ENCODE data around the gene RSRP1. TPM values are rescaled to one million over a fixed set of nuclear protein-coding genes. Genes with fewer than 3 reads are reported as not detected.
"Not testable (repeated sequence)": the region's sequence is repeated elsewhere in the genome, so short reads cannot be mapped to it uniquely, and the experiment has no call there.

Gene RSRP1, protein sequence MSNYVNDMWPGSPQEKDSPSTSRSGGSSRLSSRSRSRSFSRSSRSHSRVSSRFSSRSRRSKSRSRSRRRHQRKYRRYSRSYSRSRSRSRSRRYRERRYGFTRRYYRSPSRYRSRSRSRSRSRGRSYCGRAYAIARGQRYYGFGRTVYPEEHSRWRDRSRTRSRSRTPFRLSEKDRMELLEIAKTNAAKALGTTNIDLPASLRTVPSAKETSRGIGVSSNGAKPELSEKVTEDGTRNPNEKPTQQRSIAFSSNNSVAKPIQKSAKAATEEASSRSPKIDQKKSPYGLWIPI
- 125 TPM for polyA plus RNA-seq (2012; ENCODE audit: low read depth, missing spikeins)

DNA sequence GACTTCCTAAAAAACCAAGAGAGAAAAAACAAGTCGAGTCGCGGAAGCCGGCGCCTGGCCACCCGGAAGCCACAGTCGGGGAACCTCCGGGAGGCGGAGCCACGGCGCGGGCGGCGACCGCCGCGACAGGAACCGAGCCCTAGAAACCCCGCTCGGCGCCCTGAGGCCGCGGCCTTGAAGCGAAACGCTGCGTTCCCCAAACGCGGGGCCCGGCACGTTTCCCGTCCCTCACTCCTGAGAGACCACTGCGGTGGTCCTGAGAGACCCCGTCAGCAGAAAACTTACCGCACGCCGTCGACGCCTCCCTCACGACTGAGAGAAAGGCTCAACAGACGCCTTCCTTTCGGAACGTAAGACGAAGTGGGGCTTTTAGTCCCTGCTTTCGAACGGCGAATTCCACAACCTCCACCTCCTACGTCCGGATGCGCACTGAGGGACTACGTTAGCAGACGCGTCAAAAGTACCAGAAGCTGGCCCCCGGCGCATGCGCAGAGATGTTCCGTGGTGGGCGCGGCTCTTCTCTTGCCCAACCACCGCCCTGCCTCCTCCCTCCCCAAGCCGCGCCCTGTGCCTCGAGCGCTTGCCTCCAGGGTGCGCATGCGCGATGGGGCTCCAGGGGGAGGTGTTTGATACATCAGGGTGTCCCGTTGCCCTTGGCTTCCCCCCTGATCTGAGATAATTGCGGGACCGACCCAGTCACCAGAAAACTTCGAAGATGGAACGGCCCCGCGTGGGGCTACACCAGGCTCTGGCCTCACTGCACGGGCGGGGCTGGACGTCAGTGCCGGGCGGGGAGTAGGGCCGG lies at the start of gene RSRP1:
RSRP1 (minus strand) TSS at position 431 of the 805 bp plus-strand sequence. CDS start 491 bp downstream, outside the sequence.
- peak; percentile 97 for FAIRE-seq
- TF ChIP-seq POU2F2 (IDR thresholded peaks at IDR 0.05; ENCODE audit: low read depth, low read length) (peak; percentile 98), PAX5 (IDR thresholded peaks at IDR 0.05; ENCODE audit: insufficient read depth, low read length, severe bottlenecking) (no peak), POLR2AphosphoS5 (IDR thresholded peaks at IDR 0.05; ENCODE audit: low read depth, low read length) (peak; percentile 100), TAF1 (IDR thresholded peaks at IDR 0.05; ENCODE audit: low read depth, low read length) (peak; percentile 99), POLR2A (IDR thresholded peaks at IDR 0.05; ENCODE audit: low read depth, low read length) (peak; percentile 100), SPI1 (IDR thresholded peaks at IDR 0.05; ENCODE audit: low read depth, low read length) (peak; percentile 50)
- DNase-seq (ENCODE audit: insufficient read length, low spot score) = peak; percentile 100

DNA sequence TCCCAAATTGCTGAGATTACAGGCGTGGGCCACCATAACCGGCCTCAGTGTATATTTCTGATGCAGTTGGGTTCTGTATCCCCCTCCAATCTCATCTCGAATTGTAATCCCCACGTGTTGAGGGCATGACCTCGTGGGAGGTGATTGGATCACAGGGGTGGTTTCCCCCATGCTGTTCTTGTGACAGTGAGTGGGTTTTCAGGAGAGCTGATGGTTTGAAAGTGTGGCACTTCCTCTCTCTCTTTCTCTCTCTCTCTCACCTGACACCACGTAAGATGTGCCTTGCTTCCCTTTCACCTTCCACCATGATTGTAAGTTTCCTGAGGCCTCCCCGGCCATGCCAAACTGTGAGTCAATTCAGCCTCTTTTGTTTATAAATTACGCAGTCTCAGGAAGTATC lies 49.2 kb upstream of the RSRP1 start:
- FAIRE-seq; DNase-seq (ENCODE audit: insufficient read length, low spot score): not testable (repeated sequence)

DNA sequence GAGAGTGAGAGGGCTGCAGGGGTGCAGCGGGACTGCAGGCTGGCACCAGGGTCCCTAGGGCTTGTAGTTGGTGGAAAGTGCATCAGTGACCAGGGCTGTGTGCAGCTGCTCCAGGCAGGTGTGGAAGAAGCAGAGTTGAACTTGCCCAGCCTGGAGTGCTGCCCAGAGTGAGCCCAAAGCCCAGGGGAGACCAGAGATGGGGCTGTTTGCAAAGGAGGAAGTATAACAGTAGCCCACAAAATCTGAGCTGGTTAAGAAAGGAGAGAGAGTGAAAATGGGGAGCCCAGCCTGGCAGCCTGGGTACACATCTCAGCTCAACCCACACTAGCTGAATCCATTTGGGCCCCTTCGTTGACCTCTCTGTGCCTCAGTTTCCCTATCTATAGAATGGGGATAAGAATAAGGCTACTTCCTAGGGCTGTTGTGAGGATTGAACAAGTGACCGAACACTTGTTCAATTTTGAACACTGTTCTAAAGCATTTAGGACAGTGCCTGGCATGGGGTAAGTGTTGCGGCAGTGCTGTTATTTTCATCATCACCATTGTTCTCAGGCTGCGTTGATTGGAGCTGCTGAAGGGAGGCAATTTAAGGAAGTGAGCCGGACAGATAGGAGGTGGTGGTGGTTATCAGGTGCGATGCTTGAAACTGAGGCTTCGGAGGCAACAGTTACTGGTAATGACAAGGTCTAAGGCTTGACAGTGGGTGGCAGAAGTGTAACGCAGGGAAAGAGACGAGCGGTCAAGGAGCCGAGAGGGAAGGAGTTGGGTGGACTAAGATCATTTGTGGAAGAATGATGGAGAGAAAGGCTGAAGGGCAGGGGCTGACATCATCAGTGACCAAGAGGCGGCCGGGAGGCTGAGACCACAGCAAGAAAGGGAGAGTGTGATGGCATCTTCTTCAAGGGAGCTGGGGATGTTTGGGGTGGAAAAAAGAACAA lies 47.9 kb upstream of the RSRP1 start:
- DNase-seq (ENCODE audit: insufficient read length, low spot score); FAIRE-seq: not testable (repeated sequence)

DNA sequence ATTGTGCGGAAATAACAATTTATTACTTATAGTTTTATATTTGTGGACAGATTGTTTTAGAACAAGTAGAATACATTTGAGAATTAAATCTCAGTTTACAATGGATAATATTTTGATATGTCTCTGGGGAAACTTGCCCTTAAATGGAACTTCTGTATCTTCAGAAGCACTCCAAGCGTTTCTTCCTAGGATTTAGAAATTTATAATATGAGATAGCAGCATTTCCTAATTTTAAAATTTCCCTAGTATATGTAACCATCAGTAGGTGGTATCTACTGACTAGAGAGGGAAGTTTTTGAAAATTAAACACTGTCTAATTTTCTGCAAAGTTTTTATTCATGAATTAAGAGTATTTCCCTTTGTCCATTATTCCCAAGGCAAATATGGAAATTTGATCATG lies 46.2 kb upstream of the RSRP1 start:
- FAIRE-seq; DNase-seq (ENCODE audit: insufficient read length, low spot score): not testable (repeated sequence)

DNA sequence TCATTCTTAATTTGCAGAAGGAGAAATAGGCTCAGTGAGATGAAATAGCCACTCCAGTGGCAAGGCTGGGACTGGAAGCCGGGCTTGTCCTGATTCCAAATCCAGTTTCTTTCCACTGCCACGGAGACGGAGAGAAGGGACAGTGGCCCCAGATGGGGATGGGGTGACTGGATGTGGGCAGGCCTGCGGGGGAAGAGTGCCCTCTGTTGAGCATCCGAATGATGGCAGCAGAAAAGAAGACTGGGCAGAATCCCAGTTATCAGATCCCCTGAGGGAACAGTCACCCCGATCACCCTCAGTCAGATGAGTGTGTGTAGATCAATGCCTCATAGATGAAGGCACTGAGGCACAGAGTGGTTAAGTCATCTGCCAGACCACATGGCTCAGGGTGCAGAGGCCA lies 42.8 kb upstream of the RSRP1 start:
- not testable (repeated sequence) for DNase-seq (ENCODE audit: insufficient read length, low spot score)
- peak; percentile 87 for FAIRE-seq

DNA sequence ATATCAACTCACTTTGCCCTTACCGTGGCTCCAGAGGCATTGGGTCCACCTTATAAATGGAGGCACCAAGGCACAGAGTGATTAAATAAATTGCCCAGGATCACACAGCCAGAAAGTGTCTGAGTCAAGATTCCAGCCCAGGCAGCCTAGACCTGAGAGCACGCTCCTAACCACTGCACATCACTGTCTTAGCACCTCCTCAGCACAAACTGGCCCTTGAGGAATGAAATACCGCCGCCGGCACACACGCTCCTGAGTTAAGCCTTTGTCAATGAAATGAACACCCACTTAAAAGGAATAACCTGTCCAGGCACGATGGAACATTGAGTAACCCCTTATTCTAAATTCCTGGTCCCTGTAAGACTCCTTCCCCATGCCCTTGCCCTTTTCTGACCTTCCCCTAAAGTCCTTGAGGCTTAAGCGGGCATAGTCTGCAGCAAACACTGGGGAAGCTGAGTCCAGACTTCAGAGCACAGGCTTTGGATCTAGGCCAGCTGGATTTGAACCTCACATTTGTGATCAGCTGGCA lies 41.4 kb upstream of the RSRP1 start:
- DNase-seq (ENCODE audit: insufficient read length, low spot score); FAIRE-seq: not testable (repeated sequence)

DNA sequence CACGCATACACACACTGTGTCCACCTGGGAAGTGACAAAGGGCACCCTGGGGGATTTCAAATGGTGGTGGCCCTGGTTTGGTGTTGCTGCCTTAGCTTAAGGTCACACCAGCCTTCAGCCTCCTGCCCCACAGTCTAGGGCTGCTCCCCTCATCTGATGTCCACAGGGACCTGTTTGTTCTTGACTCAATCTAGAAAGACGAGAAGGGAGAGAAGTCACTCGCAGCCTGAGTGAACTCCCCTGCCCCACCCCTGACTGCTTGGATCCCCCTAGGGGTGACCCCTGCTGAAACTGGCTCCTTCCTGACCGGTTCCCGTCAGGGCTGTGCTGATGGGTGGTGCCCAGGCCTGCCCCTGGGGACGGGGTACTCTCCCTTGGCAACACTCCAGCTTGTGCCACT lies 39.9 kb upstream of the RSRP1 start:
- FAIRE-seq = not testable (repeated sequence)

DNA sequence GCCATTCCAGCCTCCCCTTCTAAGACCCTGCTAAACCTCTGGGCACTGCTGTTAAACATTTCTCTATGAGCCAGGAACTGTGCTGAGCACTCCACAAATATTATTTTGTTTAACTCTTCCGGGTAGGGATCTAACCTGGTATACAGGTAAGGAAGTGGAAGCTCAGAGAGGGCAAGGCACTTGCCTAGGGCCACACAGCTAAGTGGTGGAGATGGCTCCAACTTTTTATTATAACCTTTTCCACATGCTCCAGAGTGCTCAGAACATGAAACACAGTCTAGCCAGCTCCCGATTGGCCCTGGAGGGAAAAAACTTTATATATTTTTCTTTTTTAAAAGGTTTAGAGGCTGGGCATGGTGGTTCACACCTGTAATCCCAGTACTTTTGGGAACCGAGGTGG lies 38.6 kb upstream of the RSRP1 start:
- not testable (repeated sequence) for FAIRE-seq; DNase-seq (ENCODE audit: insufficient read length, low spot score)

More for the DNA sequence above, 39.9 kb upstream of the RSRP1 start:
- not testable (repeated sequence) for DNase-seq (ENCODE audit: insufficient read length, low spot score)

DNA sequence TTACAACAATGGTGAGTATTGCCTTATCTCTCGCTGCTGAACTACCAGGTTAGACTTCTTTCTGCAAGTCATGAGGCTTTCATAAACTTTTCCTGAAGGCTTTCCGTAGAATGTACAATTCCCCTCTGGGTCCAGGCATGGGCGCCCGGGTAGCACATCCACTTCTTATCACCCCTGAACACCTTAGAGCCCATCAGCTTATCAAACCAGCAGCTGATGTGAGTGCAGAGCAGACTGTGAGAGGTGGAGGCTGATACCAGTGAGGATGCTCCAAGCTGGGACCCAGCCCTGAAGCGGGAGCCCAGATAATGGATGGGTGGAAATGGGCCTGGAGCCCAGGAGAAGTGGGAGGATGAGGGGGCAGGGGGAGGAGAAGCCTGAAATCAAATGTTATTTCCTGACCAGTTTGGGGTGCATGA lies 32.4 kb upstream of the RSRP1 start:
- not testable (repeated sequence) for DNase-seq (ENCODE audit: insufficient read length, low spot score); FAIRE-seq

DNA sequence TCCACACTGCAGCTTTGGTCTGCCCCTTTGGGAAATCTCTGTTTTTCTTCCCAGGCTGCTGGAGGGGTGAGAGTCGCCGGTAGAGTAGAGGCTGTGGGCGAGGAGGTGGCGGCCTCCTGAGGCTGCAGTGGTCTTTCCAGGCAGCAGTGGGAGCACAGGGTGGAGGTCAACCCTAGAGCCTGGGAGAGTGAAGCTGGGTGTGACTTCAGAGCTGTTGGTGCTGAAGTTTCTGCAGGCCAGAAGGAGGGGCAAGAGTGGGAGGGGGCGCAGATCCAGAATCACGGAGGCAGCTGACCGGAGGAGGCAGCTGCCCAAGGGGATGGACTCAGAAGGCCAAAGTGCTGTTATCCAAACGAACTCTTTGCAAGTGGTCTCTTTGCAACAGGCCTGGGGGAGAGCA lies 31.5 kb upstream of the RSRP1 start:
- not testable (repeated sequence) for DNase-seq (ENCODE audit: insufficient read length, low spot score); FAIRE-seq

DNA sequence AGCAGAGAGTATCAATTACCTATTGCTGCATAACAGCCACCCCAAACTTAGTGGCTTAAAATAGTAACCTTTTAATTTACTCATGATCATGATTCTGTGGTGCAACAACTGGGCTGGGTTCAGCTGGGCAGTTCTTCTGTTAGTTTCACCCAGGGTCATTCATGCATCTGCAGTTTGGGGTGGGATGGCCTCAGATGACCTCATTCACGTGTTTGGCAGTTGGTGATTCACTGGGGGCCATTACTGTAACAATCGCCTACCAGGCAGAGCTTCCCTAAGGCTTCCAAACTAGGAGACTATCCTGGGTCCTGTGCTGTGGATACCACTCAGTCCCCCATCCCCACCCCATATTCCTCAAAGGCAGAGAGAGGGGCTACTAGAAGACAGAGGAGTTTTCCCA lies 31.1 kb upstream of the RSRP1 start:
- not testable (repeated sequence) for FAIRE-seq; DNase-seq (ENCODE audit: insufficient read length, low spot score)

DNA sequence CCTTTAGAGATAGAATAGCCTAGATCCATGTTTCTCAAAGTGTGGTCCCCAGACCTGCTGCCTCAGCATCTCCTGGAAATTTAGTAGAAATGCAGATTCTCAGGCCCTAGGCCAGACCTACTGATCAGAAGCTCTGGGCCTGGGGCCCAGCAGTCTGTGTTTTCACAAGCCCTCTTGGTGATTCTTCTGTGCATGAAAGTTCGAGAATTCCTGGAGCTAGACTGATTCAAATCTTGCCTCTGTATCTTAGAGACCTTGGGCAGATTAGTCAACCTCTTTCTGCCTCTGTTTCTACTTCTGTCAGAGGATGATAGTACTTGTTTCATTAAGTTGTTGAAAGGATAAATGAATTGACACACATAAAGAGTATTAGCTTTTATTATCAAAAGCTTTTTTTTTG lies 30.0 kb upstream of the RSRP1 start:
- DNase-seq (ENCODE audit: insufficient read length, low spot score); FAIRE-seq: not testable (repeated sequence)

DNA sequence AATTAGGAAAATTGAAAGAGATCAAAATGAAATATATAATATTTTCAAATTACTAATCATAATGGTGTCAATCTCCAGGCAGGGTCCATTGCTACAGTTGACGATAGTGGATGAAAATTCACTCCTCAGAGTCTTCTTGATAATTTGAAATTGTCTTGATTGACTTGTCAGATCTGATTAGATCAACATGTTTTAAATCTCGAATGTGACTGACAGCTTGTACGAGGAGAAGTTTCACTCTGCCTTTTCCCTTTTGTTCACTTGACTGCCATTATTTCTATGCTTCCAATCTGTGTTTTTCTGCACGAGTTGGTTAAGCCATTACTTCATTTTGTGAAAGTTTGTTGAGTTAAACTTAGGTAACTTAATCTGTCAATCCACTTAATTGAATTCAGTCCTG lies 28.4 kb upstream of the RSRP1 start:
- not testable (repeated sequence) for FAIRE-seq

DNA sequence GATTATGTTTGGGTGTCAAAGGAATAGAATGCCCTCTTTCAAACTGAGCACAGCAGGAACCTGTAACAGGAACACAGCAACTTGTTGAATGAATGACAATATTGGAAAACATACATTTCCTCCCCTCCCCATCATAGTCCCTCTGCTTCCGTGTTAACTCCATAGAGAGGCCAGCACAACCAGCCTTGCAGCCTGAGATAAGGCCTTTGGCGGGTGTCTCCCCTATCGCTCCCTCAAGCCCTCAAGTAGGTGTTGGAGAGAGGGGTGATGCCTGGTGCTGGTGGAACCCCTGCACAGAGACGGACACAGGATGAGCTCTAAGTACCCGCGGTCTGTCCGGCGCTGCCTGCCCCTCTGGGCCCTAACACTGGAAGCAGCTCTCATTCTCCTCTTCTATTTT lies 25.0 kb upstream of the RSRP1 start, which contains the start of gene RHD:
RHD (plus strand) TSS at position 272 of the 400 bp plus-strand sequence; CDS start at position 311, 39 bp downstream.
- FAIRE-seq = not testable (repeated sequence)

More for the DNA sequence above, 28.4 kb upstream of the RSRP1 start:
- DNase-seq (ENCODE audit: insufficient read length, low spot score) = not testable (repeated sequence)

DNA sequence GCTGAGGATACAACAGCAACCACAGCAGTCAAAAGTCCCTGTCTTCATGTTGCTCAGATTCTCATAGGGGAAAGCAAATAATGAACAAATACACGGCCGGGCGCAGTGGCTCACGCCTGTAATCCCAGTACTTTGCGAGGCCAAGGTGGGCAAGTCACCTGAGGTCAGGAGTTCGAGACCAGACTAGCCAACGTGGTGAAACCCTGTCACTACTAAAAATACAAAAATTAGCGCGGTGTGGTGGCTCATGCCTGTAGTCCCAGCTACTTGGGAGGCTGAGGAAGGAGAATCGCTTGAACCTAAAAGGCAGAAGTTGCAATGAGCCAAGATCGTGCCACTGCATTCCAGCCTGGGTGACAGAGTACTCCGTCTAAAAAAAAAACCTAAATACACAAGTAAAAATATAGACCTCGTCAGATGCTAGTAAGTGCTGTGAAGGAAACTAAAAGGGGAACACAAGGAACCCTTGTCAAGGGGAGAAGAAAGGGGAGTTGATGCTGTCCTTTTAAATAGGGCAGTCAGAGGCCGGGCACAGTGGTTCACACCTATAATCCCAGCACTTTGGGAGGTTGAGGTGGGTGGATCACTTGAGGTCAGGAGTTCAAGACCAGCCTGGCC lies 21.0 kb upstream of the RSRP1 start:
- not testable (repeated sequence) for FAIRE-seq

More for the DNA sequence above, 25.0 kb upstream of the RSRP1 start, which contains the start of gene RHD:
- DNase-seq (ENCODE audit: insufficient read length, low spot score) = not testable (repeated sequence)

DNA sequence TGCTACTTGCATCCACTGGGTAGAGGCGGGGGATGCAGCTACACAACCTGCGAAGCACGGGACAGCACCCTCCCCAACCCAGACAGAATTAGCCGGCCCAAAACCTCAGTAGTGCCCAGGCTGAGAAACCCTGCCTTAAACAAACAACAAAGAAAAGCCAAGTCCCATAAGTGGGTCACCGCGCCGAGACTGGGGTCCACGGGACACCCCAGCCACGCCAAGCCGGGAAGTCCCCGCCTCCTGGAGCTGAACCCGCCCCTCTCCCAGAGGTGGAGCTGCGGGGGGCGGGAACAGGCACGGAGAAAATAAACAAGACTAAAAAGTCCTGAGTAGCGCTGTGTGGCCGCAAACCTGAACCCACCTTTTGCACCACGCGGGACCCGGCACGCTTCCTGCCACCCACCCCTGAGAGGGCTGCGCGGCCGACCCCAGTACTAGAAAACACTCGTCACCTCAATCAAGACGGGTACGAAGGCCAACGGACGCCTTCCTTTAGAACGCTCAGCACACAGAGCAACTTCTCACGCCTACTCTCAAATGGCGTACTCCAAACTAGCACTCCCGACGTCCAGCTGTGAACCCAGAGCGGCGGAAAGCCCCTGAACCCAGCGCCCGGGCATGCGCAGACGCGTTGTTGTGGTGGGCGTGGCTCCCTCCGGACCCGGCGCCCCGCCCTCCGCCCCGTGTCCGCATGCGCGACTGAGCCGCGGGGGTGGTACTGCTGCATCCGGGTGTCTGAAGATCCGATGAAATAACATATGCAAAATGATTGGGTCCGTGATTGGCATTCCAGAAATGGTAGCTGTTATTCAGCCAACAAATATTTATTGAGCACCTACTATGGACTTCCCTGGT lies 20.3 kb upstream of the RSRP1 start:
- DNase-seq (ENCODE audit: insufficient read length, low spot score) (peak; percentile 18), FAIRE-seq (peak; percentile 99)

More for the DNA sequence above, 21.0 kb upstream of the RSRP1 start:
- not testable (repeated sequence) for DNase-seq (ENCODE audit: insufficient read length, low spot score)

All from GM12891 (cell line).